Measurements from ENCODE around the gene ADORA2A. TPM values are rescaled to one million over a fixed set of nuclear protein-coding genes. Genes with fewer than 3 reads are reported as not detected.
A peak's percentile ranks its signal among the peaks of the same experiment; 100 is the strongest.

ADORA2A gene
- total RNA-seq, 1 donor from 2014 or later: 7.2 TPM

DNA sequence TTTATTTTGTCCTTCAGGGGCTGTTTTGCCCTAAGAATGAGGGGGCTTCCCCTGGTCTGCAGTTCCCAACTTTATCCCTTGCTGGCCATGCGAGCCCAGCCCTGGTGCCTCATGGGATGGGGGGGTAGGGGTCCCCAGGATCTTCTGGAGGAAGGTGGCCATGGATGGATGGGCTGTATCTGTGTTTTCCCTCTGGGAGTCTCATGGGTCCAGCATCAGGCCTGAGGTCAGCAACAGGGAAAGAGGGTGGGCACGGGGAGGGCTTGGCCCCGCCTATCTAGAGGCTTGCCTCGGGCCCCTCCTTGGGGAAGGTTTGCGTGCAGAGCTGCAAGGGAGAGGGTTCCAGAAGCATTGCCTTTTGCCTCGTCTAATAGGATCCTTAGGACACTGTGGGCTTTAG is 10.8 kb upstream of the ADORA2A start:
- no peaks in the 10 kb centered on the region for H3K27me3 Mint-ChIP-seq
- H3K4me3 Mint-ChIP-seq: no peak overlapping the region
- H3K4me1 Mint-ChIP-seq (ENCODE audit: unreplicated experiment): peaks cover 5% of the 10 kb centered on the region
- H3K36me3 Mint-ChIP-seq: no peaks in the 10 kb centered on the region
- DNase-seq (ENCODE audit: extremely low spot score, unreplicated experiment): no peak
- TF ChIP-seq, protein P1, sequence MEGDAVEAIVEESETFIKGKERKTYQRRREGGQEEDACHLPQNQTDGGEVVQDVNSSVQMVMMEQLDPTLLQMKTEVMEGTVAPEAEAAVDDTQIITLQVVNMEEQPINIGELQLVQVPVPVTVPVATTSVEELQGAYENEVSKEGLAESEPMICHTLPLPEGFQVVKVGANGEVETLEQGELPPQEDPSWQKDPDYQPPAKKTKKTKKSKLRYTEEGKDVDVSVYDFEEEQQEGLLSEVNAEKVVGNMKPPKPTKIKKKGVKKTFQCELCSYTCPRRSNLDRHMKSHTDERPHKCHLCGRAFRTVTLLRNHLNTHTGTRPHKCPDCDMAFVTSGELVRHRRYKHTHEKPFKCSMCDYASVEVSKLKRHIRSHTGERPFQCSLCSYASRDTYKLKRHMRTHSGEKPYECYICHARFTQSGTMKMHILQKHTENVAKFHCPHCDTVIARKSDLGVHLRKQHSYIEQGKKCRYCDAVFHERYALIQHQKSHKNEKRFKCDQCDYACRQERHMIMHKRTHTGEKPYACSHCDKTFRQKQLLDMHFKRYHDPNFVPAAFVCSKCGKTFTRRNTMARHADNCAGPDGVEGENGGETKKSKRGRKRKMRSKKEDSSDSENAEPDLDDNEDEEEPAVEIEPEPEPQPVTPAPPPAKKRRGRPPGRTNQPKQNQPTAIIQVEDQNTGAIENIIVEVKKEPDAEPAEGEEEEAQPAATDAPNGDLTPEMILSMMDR (conservative IDR thresholded peaks at IDR 0.05): no peak
- no peaks in the 10 kb centered on the region for H3K9me3 Mint-ChIP-seq
- no peak overlapping the region for H3K27ac Mint-ChIP-seq

DNA sequence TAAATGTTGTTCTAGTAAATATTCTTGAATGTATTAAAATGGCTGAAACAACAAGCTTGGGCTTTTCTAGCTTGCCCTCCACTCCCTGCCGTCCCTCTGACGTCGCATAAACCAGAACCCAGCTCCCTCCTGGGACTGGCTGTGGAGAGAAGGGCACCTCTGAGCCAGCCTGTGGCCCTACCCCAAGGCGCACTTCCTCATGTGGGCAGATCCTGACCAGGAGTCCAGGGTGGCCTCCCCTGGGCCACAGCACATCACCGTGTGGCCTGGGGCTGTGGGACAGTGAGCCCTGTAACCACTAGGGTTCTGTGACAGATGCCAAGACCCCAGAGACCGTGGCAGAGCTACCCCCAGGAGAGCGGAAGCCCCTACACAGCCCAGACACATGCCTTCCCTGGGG is 10.2 kb upstream of the ADORA2A start:
- Mint-ChIP-seq H3K27me3 (peaks cover under 1% of the 10 kb centered on the region), H3K4me3 (no peak overlapping the region), H3K9me3 (no peaks in the 10 kb centered on the region), H3K27ac (no peak overlapping the region), H3K4me1 (ENCODE audit: unreplicated experiment) (peaks cover 5% of the 10 kb centered on the region), H3K36me3 (no peaks in the 10 kb centered on the region)
- no peak for DNase-seq (ENCODE audit: extremely low spot score, unreplicated experiment)
- TF ChIP-seq, protein P1 (conservative IDR thresholded peaks at IDR 0.05): no peak

DNA sequence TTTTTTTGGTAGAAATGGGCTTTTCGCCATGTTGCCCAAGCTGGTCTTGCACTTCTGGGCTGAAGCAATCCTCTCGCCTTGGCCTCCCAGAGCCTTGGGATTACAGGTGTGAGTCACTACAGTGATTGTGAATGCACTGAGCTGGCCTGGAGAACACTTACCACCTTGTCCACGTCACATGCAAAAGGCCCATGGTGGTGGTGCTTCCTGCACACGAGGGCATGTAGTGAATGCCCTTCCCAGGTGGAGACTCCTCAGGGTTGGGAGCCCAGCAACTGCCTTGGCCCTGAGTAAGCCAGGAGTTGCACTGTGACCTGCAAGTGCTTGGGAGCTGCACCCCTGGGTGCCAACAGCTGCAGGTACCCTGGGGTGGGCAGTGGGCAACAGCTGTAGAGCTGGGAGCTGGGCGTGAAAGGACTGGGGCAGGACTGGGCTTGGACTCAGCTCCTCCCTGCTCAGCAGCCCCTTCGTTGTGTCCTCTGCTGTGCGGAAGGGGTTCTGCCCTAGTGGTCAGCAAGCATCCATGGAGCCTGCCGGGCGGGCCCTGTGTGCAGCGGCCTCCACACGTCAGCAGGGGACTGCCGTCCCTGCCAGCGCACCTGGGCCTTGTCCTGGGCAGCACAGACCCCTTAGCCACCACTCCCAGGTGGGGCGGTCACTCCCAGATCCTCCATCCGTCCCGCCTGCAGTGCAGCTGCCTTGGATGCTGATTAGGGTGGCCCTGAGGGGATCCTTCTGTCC is 9.3 kb upstream of the ADORA2A start:
- no peak overlapping the region for H3K27ac Mint-ChIP-seq
- peaks cover 8% of the 10 kb centered on the region for H3K4me1 Mint-ChIP-seq (ENCODE audit: unreplicated experiment)
- no peak for DNase-seq (ENCODE audit: extremely low spot score, unreplicated experiment)
- H3K27me3 Mint-ChIP-seq: peaks cover 6% of the 10 kb centered on the region
- TF ChIP-seq, protein P1 (conservative IDR thresholded peaks at IDR 0.05): no peak
- H3K9me3 Mint-ChIP-seq: no peaks in the 10 kb centered on the region
- no peak overlapping the region for H3K4me3 Mint-ChIP-seq
- H3K36me3 Mint-ChIP-seq: no peaks in the 10 kb centered on the region

DNA sequence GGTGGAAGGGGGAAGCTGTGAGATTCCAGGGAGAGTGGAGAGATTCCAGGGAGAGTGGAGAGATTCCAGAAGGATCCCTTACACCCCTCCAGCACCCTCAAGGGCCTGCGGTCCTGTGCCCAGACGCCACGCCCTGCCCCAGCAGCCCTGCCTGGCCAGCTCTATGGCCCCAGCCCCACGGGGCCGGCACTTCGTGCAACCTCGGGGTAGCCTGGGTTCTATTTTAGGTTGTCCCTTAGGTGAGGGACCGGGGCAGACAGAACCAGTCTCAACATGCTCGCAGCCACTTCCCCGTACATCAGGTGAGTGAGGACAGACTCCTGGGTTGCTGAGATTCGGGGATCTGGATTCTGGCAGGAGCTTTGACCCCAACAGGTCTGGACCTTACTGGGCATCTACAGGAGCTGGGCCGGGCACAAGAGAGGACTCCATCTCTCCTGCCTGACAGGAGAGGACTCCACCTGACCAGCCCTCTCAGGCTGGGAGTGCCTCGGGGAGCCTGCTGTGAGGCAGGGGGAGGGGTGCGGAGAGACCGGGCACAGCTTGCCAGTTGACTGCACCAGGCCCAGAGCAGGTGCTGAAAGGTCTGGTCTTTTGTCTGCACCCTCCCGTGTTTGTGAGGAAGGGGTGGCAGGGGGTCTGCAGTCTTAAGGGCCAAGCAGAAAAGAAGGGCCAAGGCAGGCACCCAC is 8.5 kb upstream of the ADORA2A start:
- peaks cover 5% of the 10 kb centered on the region for H3K4me1 Mint-ChIP-seq (ENCODE audit: unreplicated experiment)
- DNase-seq (ENCODE audit: extremely low spot score, unreplicated experiment): no peak
- TF ChIP-seq, protein P1 (conservative IDR thresholded peaks at IDR 0.05): no peak
- H3K27me3 Mint-ChIP-seq: peaks cover 6% of the 10 kb centered on the region
- H3K4me3 Mint-ChIP-seq: no peak overlapping the region
- H3K9me3 Mint-ChIP-seq: no peaks in the 10 kb centered on the region
- no peak overlapping the region for H3K27ac Mint-ChIP-seq
- H3K36me3 Mint-ChIP-seq: no peaks in the 10 kb centered on the region

DNA sequence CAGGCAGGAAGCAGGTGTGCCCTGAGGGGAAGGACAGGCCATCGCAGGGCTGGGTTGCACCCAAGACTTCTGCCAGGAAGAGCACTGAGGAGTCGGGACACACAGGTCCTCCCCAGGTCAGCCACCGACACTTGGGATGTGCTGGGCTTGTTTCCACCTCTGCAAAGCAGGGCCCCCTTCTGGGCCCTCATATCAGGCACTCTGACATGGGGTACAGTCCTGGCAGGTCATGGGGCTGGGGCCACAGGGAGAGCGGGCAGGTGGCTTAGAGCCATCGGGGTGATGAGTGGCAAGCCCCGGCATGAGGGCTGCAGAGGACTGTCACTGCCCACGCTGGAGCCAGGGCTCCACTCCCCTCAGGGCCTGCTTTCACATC is 7.9 kb upstream of the ADORA2A start:
- Mint-ChIP-seq H3K4me1 (ENCODE audit: unreplicated experiment) (peaks cover 3% of the 10 kb centered on the region), H3K4me3 (no peak overlapping the region), H3K27ac (peak overlapping the region; percentile 55), H3K9me3 (no peaks in the 10 kb centered on the region), H3K36me3 (no peaks in the 10 kb centered on the region), H3K27me3 (peaks cover 7% of the 10 kb centered on the region)
- DNase-seq (ENCODE audit: extremely low spot score, unreplicated experiment): no peak
- TF ChIP-seq, protein P1 (conservative IDR thresholded peaks at IDR 0.05): no peak

Data from type B pancreatic cell (in vitro differentiated cells).